HepG2 (cell line): ENCODE results near the gene LIMCH1. TPM values are rescaled to one million over a fixed set of nuclear protein-coding genes. Genes with fewer than 3 reads are reported as not detected.

Experiments used
- ATAC-seq: fragments of 200-7000 bp; cut with Tn5 transposase; 3 replicates; pipeline ENCODE4 v1.9.1; 2020; ENCODE audit warnings: mild to moderate bottlenecking, moderate library complexity
- BruUV-seq: library from RNA; stranded (reverse); fragments of 400-500 nt; replicated peaks from 2 replicates; lab custom pipeline; 2021; lab: Mats Ljungman, UMichigan
- CTCF ChIA-PET: fragments of 300-600 bp; formaldehyde crosslinking; extraction: SDS; loops from one replicate; lab custom pipeline; 2021; ENCODE audit warnings: low total read pairs, inconsistent platforms, low intra/inter-chr PET ratio; lab: Yijun Ruan, JAX
- POLR2A ChIA-PET: fragments of 350-600 bp; sonication (Branson Sonifier 250); formaldehyde crosslinking; loops from one replicate; lab custom pipeline; 2020; ENCODE audit warnings: antibody characterized with exemption, inconsistent platforms; lab: Yijun Ruan, JAX
- DNase-seq: peaks from one replicate; pipeline ENCODE4 v3.0.0-alpha.2; 2015; ENCODE audit warnings: low spot score
- FAIRE-seq: peaks from 3 replicates; lab custom pipeline; 2011; peaks lifted over from hg19 to GRCh38; lab: Jason Lieb, UNC
- H2AFZ ChIP-seq: one replicate; pipeline ENCODE4 v1.6.1; 2011; ENCODE audit warnings: low read length, inconsistent platforms
- H3K27ac ChIP-seq: fragments of 300-600 bp; 3 replicates; pipeline ENCODE4 v1.8.0; 2011; ENCODE audit warnings: mixed run types, mild to moderate bottlenecking, mixed read lengths, low read length, inconsistent platforms; ENCODE audit not compliant: insufficient read depth; ENCODE audit errors: extremely low read length
- H3K27me3 ChIP-seq, 2 experiments: fragments of 200-600 bp in 1 of 2; 2 replicates in 1 of 2; 3 replicates in 1 of 2; pipeline versions ENCODE4 v1.6.0 to v1.8.0; 2011; ENCODE audit warnings: low read length in 2 of 2, mild to moderate bottlenecking in 2 of 2, moderate library complexity in 2 of 2, inconsistent platforms in 1 of 2; ENCODE audit not compliant: insufficient read depth in 2 of 2, control insufficient read depth in 1 of 2
- H3K36me3 ChIP-seq, 2 experiments: fragments of 200-600 bp in 1 of 2; replicated peaks in 1 of 2; 2 replicates in 1 of 2; 3 replicates in 1 of 2; pipeline versions ENCODE4 v1.5.1 to v1.8.0; 2011; ENCODE audit warnings: low read length in 2 of 2, inconsistent platforms in 1 of 2; ENCODE audit not compliant: insufficient read depth in 2 of 2, control insufficient read depth in 1 of 2
- H3K4me1 ChIP-seq: 2 replicates; pipeline ENCODE4 v1.5.1; 2012; ENCODE audit warnings: low read length, inconsistent platforms; ENCODE audit not compliant: insufficient read depth
- H3K4me2 ChIP-seq: 2 replicates; pipeline ENCODE4 v1.6.0; 2011; ENCODE audit warnings: low read depth, low read length, inconsistent platforms
- H3K4me3 ChIP-seq, 3 experiments: fragments of 200-600 bp in 1 of 3; sonication (generic), shearing (Covaris generic) in 1 of 3; replicated peaks in 1 of 3; 2 replicates each; pipeline ENCODE4 v1.5.1; 2011 to 2016; ENCODE audit warnings: low read length in 3 of 3, inconsistent platforms in 2 of 3, low read depth in 2 of 3, mild to moderate bottlenecking in 2 of 3, control low read depth in 1 of 3, mixed read lengths in 1 of 3; ENCODE audit not compliant: insufficient read depth in 1 of 3
- H3K79me2 ChIP-seq: one replicate; pipeline ENCODE4 v1.6.1; 2011; ENCODE audit warnings: low read length, inconsistent platforms; ENCODE audit not compliant: insufficient read depth
- H3K9ac ChIP-seq: 2 replicates; pipeline ENCODE4 v1.6.0; 2011; ENCODE audit warnings: mild to moderate bottlenecking, low read depth, low read length, inconsistent platforms; ENCODE audit not compliant: insufficient read depth
- H3K9me3 ChIP-seq: 2 replicates; pipeline ENCODE4 v1.5.1; 2012; ENCODE audit warnings: mild to moderate bottlenecking, low read length
- H4K20me1 ChIP-seq: 2 replicates; pipeline ENCODE4 v1.6.0; 2011; ENCODE audit warnings: inconsistent platforms, mild to moderate bottlenecking, low read length, moderate library complexity; ENCODE audit not compliant: insufficient read depth
- AGO1 ChIP-seq: fragments of 200-400 bp; formaldehyde crosslinking; IDR thresholded peaks from 2 replicates; pipeline ENCODE4 v1.6.1; 2017; ENCODE audit warnings: mild to moderate bottlenecking, low read depth, low read length, moderate library complexity; ENCODE audit not compliant: poor library complexity, severe bottlenecking
- ATM ChIP-seq: fragments of 450-650 bp; IDR thresholded peaks from 2 replicates; pipeline ENCODE4 v1.7.1; 2017; ENCODE audit warnings: mild to moderate bottlenecking, borderline replicate concordance
- BCL3 ChIP-seq: sonication (generic); formaldehyde crosslinking; IDR thresholded peaks from 2 replicates; pipeline ENCODE4 v1.5.1; 2020; ENCODE audit warnings: mild to moderate bottlenecking, missing genetic modification reagents, moderate library complexity
- FOSL2 ChIP-seq: sonication (generic); formaldehyde crosslinking; IDR thresholded peaks from 2 replicates; pipeline ENCODE4 v1.4.0; 2020; ENCODE audit warnings: missing genetic modification reagents
- FOXM1 ChIP-seq: sonication (generic); formaldehyde crosslinking; IDR thresholded peaks from 2 replicates; pipeline ENCODE4 v1.5.0; 2020; ENCODE audit warnings: missing genetic modification reagents
- GATAD1 ChIP-seq: IDR thresholded peaks from 2 replicates; pipeline ENCODE4 v1.6.1; 2016; ENCODE audit warnings: missing genetic modification reagents, missing compliant biosample characterization
- HNF1B ChIP-seq: sonication (generic); formaldehyde crosslinking; IDR thresholded peaks from 2 replicates; pipeline ENCODE4 v1.5.1; 2020; ENCODE audit warnings: mild to moderate bottlenecking, moderate library complexity, missing genetic modification reagents
- IKZF1 ChIP-seq: fragments of 450-650 bp; IDR thresholded peaks from 2 replicates; pipeline ENCODE4 v1.7.1; 2016
- KDM1A ChIP-seq: IDR thresholded peaks from 2 replicates; pipeline ENCODE4 v1.6.1; 2016; ENCODE audit warnings: missing compliant biosample characterization
- NCOR1 ChIP-seq: fragments of 200-600 bp; sonication (generic); IDR thresholded peaks from 2 replicates; pipeline ENCODE4 v1.7.0; 2017; ENCODE audit warnings: antibody characterized with exemption, low read length, borderline replicate concordance
- NFE2L1 ChIP-seq: sonication (generic); formaldehyde crosslinking; IDR thresholded peaks from 2 replicates; pipeline ENCODE4 v1.4.0; 2020; ENCODE audit warnings: missing genetic modification reagents, mild to moderate bottlenecking, borderline replicate concordance
- POLR2A ChIP-seq, 2 experiments: IDR thresholded peaks; 2 replicates each; pipeline ENCODE4 v1.6.1; 2011; ENCODE audit warnings: low read depth in 2 of 2, low read length in 2 of 2, mild to moderate bottlenecking in 1 of 2, moderate library complexity in 1 of 2; ENCODE audit not compliant: insufficient read depth in 1 of 2
- SALL1 ChIP-seq: sonication (generic); formaldehyde crosslinking; IDR thresholded peaks from 2 replicates; pipeline ENCODE4 v1.8.0; 2022; ENCODE audit warnings: mild to moderate bottlenecking, missing genetic modification reagents
- SCMH1 ChIP-seq: sonication (generic); formaldehyde crosslinking; IDR thresholded peaks from 2 replicates; pipeline ENCODE4 v1.9.0; 2021; ENCODE audit warnings: missing genetic modification reagents, mild to moderate bottlenecking, borderline replicate concordance
- SIN3A ChIP-seq: IDR thresholded peaks from 2 replicates; pipeline ENCODE4 v1.6.1; 2011; ENCODE audit warnings: low read depth, mild to moderate bottlenecking, control low read depth, low read length, borderline replicate concordance
- TOPORS ChIP-seq: sonication (generic); formaldehyde crosslinking; IDR thresholded peaks from 2 replicates; pipeline ENCODE4 v1.8.0; 2023; ENCODE audit warnings: mild to moderate bottlenecking, missing genetic modification reagents
- ZGPAT ChIP-seq: IDR thresholded peaks from 2 replicates; pipeline ENCODE4 v1.6.1; 2016; ENCODE audit warnings: mild to moderate bottlenecking
- ZNF180 ChIP-seq: sonication (generic); formaldehyde crosslinking; IDR thresholded peaks from 2 replicates; pipeline ENCODE4 v1.4.0; 2020; ENCODE audit warnings: low read depth, missing genetic modification reagents, borderline replicate concordance
- ZNF234 ChIP-seq: sonication (generic); formaldehyde crosslinking; conservative IDR thresholded peaks from 2 replicates; pipeline ENCODE4 v1.5.1; 2020; ENCODE audit warnings: mild to moderate bottlenecking, missing genetic modification reagents
- ZNF274 ChIP-seq: sonication (generic); formaldehyde crosslinking; IDR thresholded peaks from 2 replicates; pipeline ENCODE4 v1.5.1; 2020; ENCODE audit warnings: mild to moderate bottlenecking, missing genetic modification reagents
- ZNF44 ChIP-seq: sonication (generic); formaldehyde crosslinking; IDR thresholded peaks from 2 replicates; pipeline ENCODE4 v1.5.1; 2020; ENCODE audit warnings: mild to moderate bottlenecking, missing genetic modification reagents
- ZNF749 ChIP-seq: sonication (generic); formaldehyde crosslinking; IDR thresholded peaks from 2 replicates; pipeline ENCODE4 v1.8.0; 2022; ENCODE audit warnings: mild to moderate bottlenecking, missing genetic modification reagents, moderate library complexity, borderline replicate concordance
- WGBS: methylation state at CpG from one replicate; pipeline ENCODE4 v1.1.6; 2017; ENCODE audit warnings: low lambda C conversion rate; 5-methylcytosine and 5-hydroxymethylcytosine counted together
- in situ Hi-C: cut with HindIII; loops from 2 replicates; pipeline ENCODE4 v1.10.0; 2017; ENCODE audit warnings: low pct_unique_long_range_greater_than_20kb; ENCODE audit not compliant: extremely low pct_ligation_motif_present
- intact Hi-C: fragments of 100-400 bp; cut with micrococcal nuclease; formaldehyde crosslinking; loops from one replicate; pipeline ENCODE4 v1.10.0; 2022; ENCODE audit not compliant: unreplicated experiment
- polyA plus RNA-seq, 8 experiments: library from polyadenylated mRNA; depleted of rRNA in 3 of 8; stranded (reverse) in 7 of 8; unstranded in 1 of 8; fragments of >200 nt; fragmentation: Illumina TruSeq in 4 of 8; extraction: Trizol in 4 of 8; gene quantifications; 2 replicates each; pipeline versions ENCODE4 v1.2.1 to v1.2.3, GENCODE V29; 2011 to 2016; ENCODE audit warnings: low read depth in 4 of 8, missing spikeins in 1 of 8, mixed read lengths in 1 of 8; ENCODE audit not compliant: insufficient read depth in 1 of 8
- total RNA-seq, 5 experiments: library from RNA; depleted of rRNA; stranded (reverse); fragments of >200 nt; fragmentation: Illumina TruSeq; extraction: Trizol; gene quantifications; 2 replicates each; pipeline ENCODE4 v1.2.3, GENCODE V29; 2016; ENCODE audit warnings: low read depth in 1 of 5

The LIMCH1 gene
- total and polyA plus RNA-seq, 2 of the 13 experiments (the other 11 are each of a cell fraction or from before 2014, with no cell fraction given) = 0.04 TPM; not detected in 1

GRCh38 chr4:41580007-41580406, 42.0 kb downstream of the LIMCH1 start (continued):
- TF ChIP-seq ZNF234 (CRISPR knock-in tag) = no peak
- no peak for TF ChIP-seq IKZF1
- TF ChIP-seq FOXM1 = no peak
- no peak for TF ChIP-seq ZNF749 (CRISPR knock-in tag)

GRCh38 chr4:41586675-41587225, 48.8 kb downstream of the LIMCH1 start:
- Histone ChIP-seq H3K4me2 (no peak overlapping the region), H4K20me1 (no peaks in the 10 kb centered on the region), H3K36me3 (no peaks in the 10 kb centered on the region), H3K9ac (no peak overlapping the region), H2AFZ (no peak overlapping the region), H3K4me1 (no peaks in the 10 kb centered on the region), H3K27me3 (no peaks in the 10 kb centered on the region), H3K27ac (no peak overlapping the region), H3K9me3 (peaks cover 6% of the 10 kb centered on the region; the same call in 1 of the 2 replicates), H3K4me3 (no peak overlapping the region), H3K79me2 (no peaks in the 10 kb centered on the region)
- POLR2A ChIA-PET = no interaction called here
- WGBS = 0% methylated on average over 2 of the region's 2 CpGs
- no peak for FAIRE-seq
- CTCF ChIA-PET = no interaction called here
- BruUV-seq = no TSS peak
- in situ Hi-C loops (no loop called here), intact Hi-C loops (no loop called here)
- no peak for ATAC-seq
- DNase-seq = no peak
- no peak for TF ChIP-seq SALL1 (CRISPR knock-in tag)
- TF ChIP-seq FOSL2 (CRISPR knock-in tag) = no peak
- TF ChIP-seq TOPORS (CRISPR knock-in tag) = no peak
- TF ChIP-seq ZGPAT (CRISPR knock-in tag) = no peak
- no peak for TF ChIP-seq BCL3
- no peak for TF ChIP-seq KDM1A
- TF ChIP-seq GATAD1 = no peak
- TF ChIP-seq NFE2L1 (CRISPR knock-in tag) = no peak
- no peak for TF ChIP-seq ATM
- TF ChIP-seq AGO1 = no peak
- TF ChIP-seq SIN3A = no peak
- TF ChIP-seq NCOR1 = no peak
- TF ChIP-seq ZNF180 (CRISPR knock-in tag) = no peak
- TF ChIP-seq ZNF274 (CRISPR knock-in tag) = no peak
- no peak for TF ChIP-seq POLR2A (IDR thresholded peaks at IDR 0.05; ENCODE audit: insufficient read depth in 1 of 2, low read depth in 2 of 2, low read length in 2 of 2)
- no peak for TF ChIP-seq ZNF44 (CRISPR knock-in tag)
- TF ChIP-seq HNF1B (CRISPR knock-in tag) = no peak
- TF ChIP-seq SCMH1 (CRISPR knock-in tag) = no peak
